HepG2 (cell line): ENCODE measurements around the gene SCAPER. TPM values are rescaled to one million over a fixed set of nuclear protein-coding genes. Genes with fewer than 3 reads are reported as not detected.

Experiments used
- ATAC-seq: fragments of 200-7000 bp; cut with Tn5 transposase; 3 replicates; pipeline ENCODE4 v1.9.1; 2020; ENCODE audit warnings: mild to moderate bottlenecking, moderate library complexity
- BruUV-seq: library from RNA; stranded (reverse); fragments of 400-500 nt; replicated peaks from 2 replicates; lab custom pipeline; 2021; lab: Mats Ljungman, UMichigan
- CTCF ChIA-PET: fragments of 300-600 bp; formaldehyde crosslinking; extraction: SDS; loops from one replicate; lab custom pipeline; 2021; ENCODE audit warnings: low total read pairs, inconsistent platforms, low intra/inter-chr PET ratio; lab: Yijun Ruan, JAX
- POLR2A ChIA-PET: fragments of 350-600 bp; sonication (Branson Sonifier 250); formaldehyde crosslinking; loops from one replicate; lab custom pipeline; 2020; ENCODE audit warnings: antibody characterized with exemption, inconsistent platforms; lab: Yijun Ruan, JAX
- DNase-seq: peaks from one replicate; pipeline ENCODE4 v3.0.0-alpha.2; 2015; ENCODE audit warnings: low spot score
- FAIRE-seq: peaks from 3 replicates; lab custom pipeline; 2011; peaks lifted over from hg19 to GRCh38; lab: Jason Lieb, UNC
- H2AFZ ChIP-seq: one replicate; pipeline ENCODE4 v1.6.1; 2011; ENCODE audit warnings: low read length, inconsistent platforms
- H3K27ac ChIP-seq: fragments of 300-600 bp; 3 replicates; pipeline ENCODE4 v1.8.0; 2011; ENCODE audit warnings: mixed run types, mild to moderate bottlenecking, mixed read lengths, low read length, inconsistent platforms; ENCODE audit not compliant: insufficient read depth; ENCODE audit errors: extremely low read length
- H3K27me3 ChIP-seq, 2 experiments: fragments of 200-600 bp in 1 of 2; 2 replicates in 1 of 2; 3 replicates in 1 of 2; pipeline versions ENCODE4 v1.6.0 to v1.8.0; 2011; ENCODE audit warnings: low read length in 2 of 2, mild to moderate bottlenecking in 2 of 2, moderate library complexity in 2 of 2, inconsistent platforms in 1 of 2; ENCODE audit not compliant: insufficient read depth in 2 of 2, control insufficient read depth in 1 of 2
- H3K36me3 ChIP-seq, 2 experiments: fragments of 200-600 bp in 1 of 2; replicated peaks in 1 of 2; 2 replicates in 1 of 2; 3 replicates in 1 of 2; pipeline versions ENCODE4 v1.5.1 to v1.8.0; 2011; ENCODE audit warnings: low read length in 2 of 2, inconsistent platforms in 1 of 2; ENCODE audit not compliant: insufficient read depth in 2 of 2, control insufficient read depth in 1 of 2
- H3K4me1 ChIP-seq: 2 replicates; pipeline ENCODE4 v1.5.1; 2012; ENCODE audit warnings: low read length, inconsistent platforms; ENCODE audit not compliant: insufficient read depth
- H3K4me2 ChIP-seq: 2 replicates; pipeline ENCODE4 v1.6.0; 2011; ENCODE audit warnings: low read depth, low read length, inconsistent platforms
- H3K4me3 ChIP-seq, 3 experiments: fragments of 200-600 bp in 1 of 3; sonication (generic), shearing (Covaris generic) in 1 of 3; replicated peaks in 1 of 3; 2 replicates each; pipeline ENCODE4 v1.5.1; 2011 to 2016; ENCODE audit warnings: low read length in 3 of 3, inconsistent platforms in 2 of 3, low read depth in 2 of 3, mild to moderate bottlenecking in 2 of 3, control low read depth in 1 of 3, mixed read lengths in 1 of 3; ENCODE audit not compliant: insufficient read depth in 1 of 3
- H3K79me2 ChIP-seq: one replicate; pipeline ENCODE4 v1.6.1; 2011; ENCODE audit warnings: low read length, inconsistent platforms; ENCODE audit not compliant: insufficient read depth
- H3K9ac ChIP-seq: 2 replicates; pipeline ENCODE4 v1.6.0; 2011; ENCODE audit warnings: mild to moderate bottlenecking, low read depth, low read length, inconsistent platforms; ENCODE audit not compliant: insufficient read depth
- H3K9me3 ChIP-seq: 2 replicates; pipeline ENCODE4 v1.5.1; 2012; ENCODE audit warnings: mild to moderate bottlenecking, low read length
- H4K20me1 ChIP-seq: 2 replicates; pipeline ENCODE4 v1.6.0; 2011; ENCODE audit warnings: inconsistent platforms, mild to moderate bottlenecking, low read length, moderate library complexity; ENCODE audit not compliant: insufficient read depth
- JUN ChIP-seq: sonication (generic); formaldehyde crosslinking; IDR thresholded peaks from 2 replicates; pipeline ENCODE4 v1.4.0; 2020; ENCODE audit warnings: mild to moderate bottlenecking, missing genetic modification reagents
- KLF11 ChIP-seq: IDR thresholded peaks from 2 replicates; pipeline ENCODE4 v1.6.1; 2016; ENCODE audit warnings: missing compliant biosample characterization
- RCOR2 ChIP-seq: IDR thresholded peaks from 2 replicates; pipeline ENCODE4 v1.6.1; 2016; ENCODE audit warnings: missing biosample characterization, missing genetic modification reagents
- RERE ChIP-seq: IDR thresholded peaks from 2 replicates; pipeline ENCODE4 v1.6.1; 2016; ENCODE audit warnings: low read depth, missing genetic modification reagents, missing compliant biosample characterization
- ZNF850 ChIP-seq: sonication (generic); formaldehyde crosslinking; conservative IDR thresholded peaks from 2 replicates; pipeline ENCODE4 v1.9.0; 2021; ENCODE audit warnings: mild to moderate bottlenecking, missing genetic modification reagents
- ZZZ3 ChIP-seq: sonication (generic); formaldehyde crosslinking; IDR thresholded peaks from 2 replicates; pipeline ENCODE4 v1.4.0; 2020; ENCODE audit warnings: missing genetic modification reagents, mild to moderate bottlenecking, borderline replicate concordance
- WGBS: methylation state at CpG from one replicate; pipeline ENCODE4 v1.1.6; 2017; ENCODE audit warnings: low lambda C conversion rate; 5-methylcytosine and 5-hydroxymethylcytosine counted together
- in situ Hi-C: cut with HindIII; loops from 2 replicates; pipeline ENCODE4 v1.10.0; 2017; ENCODE audit warnings: low pct_unique_long_range_greater_than_20kb; ENCODE audit not compliant: extremely low pct_ligation_motif_present
- intact Hi-C: fragments of 100-400 bp; cut with micrococcal nuclease; formaldehyde crosslinking; loops from one replicate; pipeline ENCODE4 v1.10.0; 2022; ENCODE audit not compliant: unreplicated experiment
- polyA plus RNA-seq, 8 experiments: library from polyadenylated mRNA; depleted of rRNA in 3 of 8; stranded (reverse) in 7 of 8; unstranded in 1 of 8; fragments of >200 nt; fragmentation: Illumina TruSeq in 4 of 8; extraction: Trizol in 4 of 8; gene quantifications; 2 replicates each; pipeline versions ENCODE4 v1.2.1 to v1.2.3, GENCODE V29; 2011 to 2016; ENCODE audit warnings: low read depth in 4 of 8, missing spikeins in 1 of 8, mixed read lengths in 1 of 8; ENCODE audit not compliant: insufficient read depth in 1 of 8
- total RNA-seq, 5 experiments: library from RNA; depleted of rRNA; stranded (reverse); fragments of >200 nt; fragmentation: Illumina TruSeq; extraction: Trizol; gene quantifications; 2 replicates each; pipeline ENCODE4 v1.2.3, GENCODE V29; 2016; ENCODE audit warnings: low read depth in 1 of 5
- TF ChIP-seq, protein P1 (sequence below): sonication (generic); formaldehyde crosslinking; IDR thresholded peaks from 2 replicates; pipeline ENCODE4 v1.8.0; 2022; ENCODE audit warnings: missing genetic modification reagents, mild to moderate bottlenecking, inconsistent platforms, borderline replicate concordance
- TF ChIP-seq, protein P2 (sequence below): sonication (generic); formaldehyde crosslinking; IDR thresholded peaks from 2 replicates; pipeline ENCODE4 v1.5.0; 2020; ENCODE audit warnings: missing genetic modification reagents
- TF ChIP-seq, protein P3 (sequence below): sonication (generic); formaldehyde crosslinking; IDR thresholded peaks from 2 replicates; pipeline ENCODE4 v1.4.0; 2020; ENCODE audit warnings: mild to moderate bottlenecking, low read depth, missing genetic modification reagents
- TF ChIP-seq, protein P4 (sequence below): IDR thresholded peaks from 2 replicates; pipeline ENCODE4 v1.6.1; 2016; ENCODE audit warnings: missing biosample characterization, missing genetic modification reagents, low read depth

SCAPER gene
- total and polyA plus RNA-seq, 2 of the 13 experiments (the other 11 are each of a cell fraction or from before 2014, with no cell fraction given) = 4.3 to 10.5 TPM

DNA sequence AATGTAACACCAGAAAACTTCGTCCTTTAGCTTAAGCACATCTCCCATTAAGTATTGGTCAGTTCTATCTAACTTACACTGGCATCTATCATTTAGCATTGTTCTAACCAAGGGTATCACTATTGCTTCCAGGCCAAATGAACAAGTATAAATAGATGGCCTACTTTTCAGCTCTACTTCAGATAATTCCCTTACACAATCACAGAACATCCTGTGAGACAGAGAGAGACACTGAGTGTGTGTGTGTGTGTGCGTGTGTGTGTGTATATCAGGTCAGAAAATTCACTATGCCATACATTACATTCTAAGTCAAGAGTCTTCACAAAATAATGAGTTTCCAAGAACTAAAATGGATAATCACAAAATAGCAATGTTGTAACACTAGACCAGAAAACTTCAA is 39.1 kb downstream of the SCAPER start (continued):
- TF ChIP-seq RERE (CRISPR knock-in tag) = no peak
- TF ChIP-seq, all 625 proteins: peak for 0

- no peak for DNase-seq
- in situ Hi-C loops = loop anchor here (10.0 kb wide), 1 partner anchor 671 kb away; no protein-coding TSS in a partner anchor
- ATAC-seq = no peak
- Histone ChIP-seq H3K4me1 (no peaks in the 10 kb centered on the region), H3K36me3 (no peaks in the 10 kb centered on the region; a peak in 1 of 5 replicates), H3K79me2 (no peaks in the 10 kb centered on the region), H4K20me1 (0 out of 2 replicates have a peak, but pooled peaks cover 3% of the 10 kb centered on the region), H3K4me3 (no peak overlapping the region), H3K27me3 (no peaks in the 10 kb centered on the region), H3K4me2 (no peak overlapping the region), H2AFZ (no peak overlapping the region), H3K9me3 (no peaks in the 10 kb centered on the region), H3K27ac (no peak overlapping the region), H3K9ac (no peak overlapping the region)
- intact Hi-C loops = loop anchor here (5.0 to 10.0 kb wide), 2 partner anchors 241 to 528 kb away; partner anchors contain the start of gene ISL2
- no peak for FAIRE-seq
- ChIA-PET POLR2A (no interaction called here), CTCF (interaction anchor here (0.9 kb wide), 1 partner anchor 680 kb away, joined by 3 read pairs; no protein-coding TSS in a partner anchor)
- BruUV-seq = no TSS peak
- WGBS = 74% methylated on average over 4 of the region's 4 CpGs
- TF ChIP-seq JUN (CRISPR knock-in tag) = no peak
- TF ChIP-seq, protein P1, sequence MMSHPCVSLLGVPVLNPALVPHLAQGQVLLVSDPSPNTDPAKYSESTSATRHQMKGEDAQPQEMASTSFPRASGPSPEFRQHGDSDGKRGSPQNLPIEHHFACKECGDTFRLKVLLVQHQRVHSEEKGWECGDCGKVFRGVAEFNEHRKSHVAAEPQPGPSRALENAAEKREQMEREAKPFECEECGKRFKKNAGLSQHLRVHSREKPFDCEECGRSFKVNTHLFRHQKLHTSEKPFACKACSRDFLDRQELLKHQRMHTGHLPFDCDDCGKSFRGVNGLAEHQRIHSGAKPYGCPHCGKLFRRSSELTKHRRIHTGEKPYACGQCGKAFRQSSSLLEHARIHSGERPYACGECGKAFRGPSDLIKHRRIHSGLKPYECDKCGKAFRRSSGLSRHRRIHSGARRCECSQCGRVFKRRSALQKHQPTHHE = no peak
- TF ChIP-seq KLF11 (CRISPR knock-in tag) = no peak
- TF ChIP-seq, protein P2, sequence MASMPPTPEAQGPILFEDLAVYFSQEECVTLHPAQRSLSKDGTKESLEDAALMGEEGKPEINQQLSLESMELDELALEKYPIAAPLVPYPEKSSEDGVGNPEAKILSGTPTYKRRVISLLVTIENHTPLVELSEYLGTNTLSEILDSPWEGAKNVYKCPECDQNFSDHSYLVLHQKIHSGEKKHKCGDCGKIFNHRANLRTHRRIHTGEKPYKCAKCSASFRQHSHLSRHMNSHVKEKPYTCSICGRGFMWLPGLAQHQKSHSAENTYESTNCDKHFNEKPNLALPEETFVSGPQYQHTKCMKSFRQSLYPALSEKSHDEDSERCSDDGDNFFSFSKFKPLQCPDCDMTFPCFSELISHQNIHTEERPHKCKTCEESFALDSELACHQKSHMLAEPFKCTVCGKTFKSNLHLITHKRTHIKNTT (CRISPR knock-in tag) = no peak
- TF ChIP-seq RCOR2 (CRISPR knock-in tag) = no peak
- TF ChIP-seq, protein P3, sequence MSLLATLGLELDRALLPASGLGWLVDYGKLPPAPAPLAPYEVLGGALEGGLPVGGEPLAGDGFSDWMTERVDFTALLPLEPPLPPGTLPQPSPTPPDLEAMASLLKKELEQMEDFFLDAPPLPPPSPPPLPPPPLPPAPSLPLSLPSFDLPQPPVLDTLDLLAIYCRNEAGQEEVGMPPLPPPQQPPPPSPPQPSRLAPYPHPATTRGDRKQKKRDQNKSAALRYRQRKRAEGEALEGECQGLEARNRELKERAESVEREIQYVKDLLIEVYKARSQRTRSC (CRISPR knock-in tag) = no peak
- no peak for TF ChIP-seq ZZZ3 (CRISPR knock-in tag)
- TF ChIP-seq, protein P4, sequence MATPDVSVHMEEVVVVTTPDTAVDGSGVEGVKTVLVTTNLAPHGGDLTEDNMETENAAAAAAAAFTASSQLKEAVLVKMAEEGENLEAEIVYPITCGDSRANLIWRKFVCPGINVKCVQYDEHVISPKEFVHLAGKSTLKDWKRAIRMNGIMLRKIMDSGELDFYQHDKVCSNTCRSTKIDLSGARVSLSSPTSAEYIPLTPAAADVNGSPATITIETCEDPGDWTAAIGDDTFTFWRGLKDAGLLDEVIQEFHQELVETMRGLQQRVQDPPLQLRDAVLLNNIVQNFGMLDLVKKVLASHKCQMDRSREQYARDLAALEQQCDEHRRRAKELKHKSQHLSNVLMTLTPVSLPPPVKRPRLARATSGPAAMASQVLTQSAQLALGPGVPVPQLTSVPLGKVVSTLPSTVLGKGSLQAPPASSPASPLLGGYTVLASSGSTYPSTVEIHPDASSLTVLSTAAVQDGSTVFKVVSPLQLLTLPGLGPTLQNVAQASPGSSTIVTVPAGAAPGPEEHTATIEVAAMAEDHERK (CRISPR knock-in tag) = no peak
- TF ChIP-seq ZNF850 = no peak
These were observed 39.6 kb downstream of the SCAPER start for GRCh38 chr15:76865548-76865991.
